ENCODE results near the gene AGER.

Gene AGER

GRCh38 chr6:32133786-32134185 lies 50.3 kb downstream of the AGER start:
- peak; percentile 25 for DNase-seq
- H3K27me3 ChIP-seq (replicated peaks) = no peaks in the 10 kb centered on the region
- in situ Hi-C loops (cut with HindIII; ENCODE audit: low pct_ligation_motif_present, low sequenced_read_pairs) = no loop called here
- TF ChIP-seq CTCF (IDR thresholded peaks at IDR 0.05; ENCODE audit: low read depth, low read length, missing control alignments) = no peak
- H3K4me3 ChIP-seq (ENCODE audit: low read depth, low read length) = no peak overlapping the region
- no peak overlapping the region for H3K27ac ChIP-seq
- no peaks in the 10 kb centered on the region for H3K36me3 ChIP-seq (replicated peaks)

- no peak for TF ChIP-seq CTCF (IDR thresholded peaks at IDR 0.05; ENCODE audit: low read depth, low read length, missing control alignments)
- Histone ChIP-seq H3K4me3 (ENCODE audit: low read depth, low read length) (no peak overlapping the region), H3K36me3 (replicated peaks) (no peaks in the 10 kb centered on the region), H3K27me3 (replicated peaks) (no peaks in the 10 kb centered on the region), H3K27ac (no peak overlapping the region)
- in situ Hi-C loops (cut with HindIII; ENCODE audit: low pct_ligation_motif_present, low sequenced_read_pairs) = no loop called here
- DNase-seq = no peak
Observed at GRCh38 chr6:32132110-32132509, 51.9 kb downstream of the AGER start.

- Histone ChIP-seq H3K4me3 (ENCODE audit: low read depth, low read length) (no peak overlapping the region), H3K27ac (no peak overlapping the region), H3K36me3 (replicated peaks) (no peaks in the 10 kb centered on the region), H3K27me3 (replicated peaks) (no peaks in the 10 kb centered on the region)
- TF ChIP-seq CTCF (IDR thresholded peaks at IDR 0.05; ENCODE audit: low read depth, low read length, missing control alignments) = no peak
- DNase-seq = no peak
- in situ Hi-C loops (cut with HindIII; ENCODE audit: low pct_ligation_motif_present, low sequenced_read_pairs) = no loop called here
Observed at GRCh38 chr6:32131439-32131948, 52.6 kb downstream of the AGER start.

Data from brain microvascular endothelial cell (primary cell).